GM19193 (cell line): ENCODE measurements around the gene EXOSC2.

ENCODE experiments used
- POLR2A ChIP-seq: IDR thresholded peaks from 4 replicates; pipeline ENCODE4 v1.6.1; 2011; ENCODE audit not compliant: insufficient read depth, insufficient read length; ENCODE audit errors: extremely low read depth

The EXOSC2 gene, protein sequence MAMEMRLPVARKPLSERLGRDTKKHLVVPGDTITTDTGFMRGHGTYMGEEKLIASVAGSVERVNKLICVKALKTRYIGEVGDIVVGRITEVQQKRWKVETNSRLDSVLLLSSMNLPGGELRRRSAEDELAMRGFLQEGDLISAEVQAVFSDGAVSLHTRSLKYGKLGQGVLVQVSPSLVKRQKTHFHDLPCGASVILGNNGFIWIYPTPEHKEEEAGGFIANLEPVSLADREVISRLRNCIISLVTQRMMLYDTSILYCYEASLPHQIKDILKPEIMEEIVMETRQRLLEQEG

DNA sequence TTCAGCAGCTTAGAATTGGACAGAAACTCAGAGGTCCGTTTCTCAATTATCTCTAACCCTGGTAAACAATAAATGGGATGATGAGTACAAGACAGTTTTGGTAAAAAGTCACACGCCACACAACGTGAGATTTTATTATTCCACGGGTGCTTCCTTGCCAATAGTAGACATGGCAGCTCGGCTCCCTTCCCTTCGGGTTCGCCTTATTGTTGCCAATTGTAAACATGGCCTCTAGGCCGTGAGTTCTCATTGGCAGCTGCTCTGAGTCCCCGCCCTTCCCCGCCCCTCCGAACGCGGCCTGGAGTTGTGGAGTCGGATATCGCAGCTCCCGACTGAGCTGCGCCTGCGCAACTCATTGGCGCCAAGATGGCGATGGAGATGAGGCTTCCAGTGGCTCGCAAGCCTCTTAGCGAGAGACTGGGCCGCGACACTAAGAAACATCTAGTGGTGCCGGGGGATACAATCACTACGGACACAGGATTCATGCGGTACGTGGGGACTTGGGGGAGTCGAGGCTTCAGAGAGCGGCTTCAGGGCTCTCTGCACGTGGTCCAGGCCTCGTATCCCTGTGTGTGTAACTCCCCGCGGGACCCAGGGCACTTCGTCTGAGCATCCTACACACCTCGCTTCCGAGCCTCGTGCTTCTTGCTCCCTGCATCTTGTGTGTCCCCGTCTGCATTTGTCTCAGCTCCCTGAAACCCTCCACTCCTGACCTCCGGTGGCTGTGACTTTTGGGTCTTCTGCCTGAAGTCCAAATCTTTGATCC, at the start of gene EXOSC2:
EXOSC2 (plus strand) TSS at position 355 of the 766 bp plus-strand sequence; CDS start at position 367, 12 bp downstream.
- peak; percentile 95 for TF ChIP-seq POLR2A

DNA sequence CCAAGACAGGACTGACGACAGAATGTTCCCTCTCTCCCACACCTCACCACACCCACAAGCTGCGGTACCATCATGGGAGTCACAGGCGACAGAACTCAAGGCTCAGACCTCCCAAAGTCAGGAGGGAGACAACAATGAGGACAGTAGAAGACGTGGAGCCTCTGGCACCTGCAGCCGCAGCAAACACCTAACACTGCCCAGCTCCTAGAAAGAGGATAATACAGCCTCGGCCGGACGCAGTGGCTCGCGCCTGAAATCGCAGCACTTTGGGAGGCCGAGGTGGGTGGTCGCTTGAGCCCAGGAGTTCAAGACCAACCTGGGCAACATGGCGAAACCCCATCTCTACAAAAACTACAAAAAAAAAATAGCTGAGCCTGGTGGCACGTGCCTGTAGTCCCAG, 42.4 kb upstream of the EXOSC2 start:
- TF ChIP-seq POLR2A = no peak

DNA sequence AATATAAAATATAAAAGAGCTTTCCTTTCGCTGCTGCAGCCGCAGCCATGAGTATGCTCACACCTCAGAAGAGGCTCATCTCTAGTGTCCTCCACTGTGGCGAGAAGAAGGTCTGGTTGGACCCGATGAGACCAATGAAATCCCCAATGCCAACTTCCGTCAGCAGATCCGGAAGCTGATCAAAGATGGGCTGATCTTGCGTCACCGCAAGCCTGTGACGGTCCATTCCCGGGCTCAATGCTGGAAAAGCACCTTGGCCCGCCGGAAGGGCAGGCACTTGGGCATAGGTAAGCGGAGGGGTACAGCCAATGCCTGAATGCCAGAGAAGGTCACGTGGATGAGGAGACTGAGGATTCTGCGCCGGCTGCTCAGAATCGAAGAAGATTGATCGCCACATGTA, 41.8 kb upstream of the EXOSC2 start:
- no peak for TF ChIP-seq POLR2A

DNA sequence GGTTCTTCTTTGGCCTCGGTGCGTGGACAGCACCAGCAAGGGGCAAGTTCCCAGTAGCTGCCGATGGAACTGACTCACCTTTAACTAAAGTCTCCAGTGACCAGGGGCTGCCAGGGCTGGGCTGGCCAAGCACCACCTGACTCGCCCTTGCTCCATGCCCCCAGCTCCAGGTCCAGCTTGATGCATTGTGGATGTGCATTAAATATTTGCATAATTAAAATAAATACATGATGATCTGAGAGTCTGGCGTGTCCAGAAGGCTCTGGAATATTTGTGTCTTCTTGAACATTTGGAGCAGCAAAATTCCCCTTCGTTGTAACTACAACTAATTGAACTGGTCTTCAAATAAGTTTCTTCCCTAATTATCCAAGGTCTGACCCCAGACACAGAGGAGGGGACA, 38.7 kb upstream of the EXOSC2 start:
- TF ChIP-seq POLR2A = no peak

DNA sequence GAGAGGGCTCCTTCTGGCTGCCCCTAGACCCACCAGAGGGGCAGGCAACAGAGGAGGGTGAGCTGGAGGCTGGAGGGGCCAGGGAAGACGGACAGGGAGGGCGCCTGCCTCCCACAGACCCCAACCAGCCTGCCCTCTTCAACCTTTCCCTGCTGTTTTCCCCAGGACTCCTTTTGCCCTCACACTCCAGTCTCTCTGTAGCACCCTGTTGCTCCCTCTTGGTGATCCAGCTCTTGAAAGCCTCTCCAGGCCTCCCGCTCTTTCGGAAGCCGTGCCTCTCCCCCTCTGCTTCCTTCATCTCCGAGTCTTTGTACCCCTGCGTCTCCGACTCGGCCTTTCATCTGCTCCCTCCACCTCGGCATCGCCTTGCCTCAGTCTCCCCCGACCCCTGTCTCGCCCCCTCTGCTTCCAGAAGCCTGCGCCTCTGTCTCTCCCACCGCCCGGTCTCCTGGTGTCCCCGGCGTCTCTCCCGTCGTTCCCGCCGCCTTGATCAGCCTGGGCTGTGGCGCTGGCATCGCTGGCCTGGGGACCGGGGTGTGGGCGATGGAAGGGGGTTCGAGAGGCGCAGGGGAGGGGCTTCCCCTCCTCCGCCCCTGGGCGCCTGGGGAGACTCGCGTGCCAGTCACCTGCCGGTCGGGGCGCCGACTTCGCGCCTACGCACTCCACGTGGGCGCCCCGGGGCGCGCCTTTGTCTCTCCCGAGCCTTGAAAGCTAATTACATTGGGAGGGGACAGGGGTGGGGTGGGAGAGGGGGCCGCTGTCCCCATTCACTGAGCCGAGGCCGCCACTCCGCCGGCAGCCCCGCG, 34.5 kb upstream of the EXOSC2 start:
- no peak for TF ChIP-seq POLR2A

DNA sequence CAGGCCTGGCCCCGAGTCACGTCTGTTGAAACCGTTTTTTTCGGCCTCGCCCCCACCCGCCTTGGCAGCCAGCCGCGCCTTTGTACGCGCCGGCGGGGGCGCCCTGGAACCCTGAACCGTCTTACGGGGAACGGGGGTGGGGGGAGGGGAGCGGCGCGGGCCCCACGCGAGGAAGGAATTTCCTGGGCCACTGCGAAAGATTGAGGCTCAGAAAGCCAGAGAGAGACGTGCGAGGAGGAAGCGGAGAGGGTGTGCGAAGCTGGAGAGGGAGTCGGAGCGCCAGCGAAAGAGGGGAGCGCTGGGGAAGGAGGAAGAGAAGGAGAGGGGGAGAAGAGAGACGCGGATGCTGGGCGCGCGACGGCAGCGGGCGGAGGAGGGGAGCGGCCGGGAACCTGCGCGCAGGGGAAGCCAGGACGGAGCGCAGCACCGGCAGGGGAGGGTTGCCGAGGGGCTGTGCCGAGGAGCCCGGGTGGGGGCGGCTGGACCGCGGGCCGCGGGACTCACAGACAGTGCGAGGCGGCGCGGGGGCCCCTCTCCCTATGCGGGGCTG, 33.8 kb upstream of the EXOSC2 start:
- no peak for TF ChIP-seq POLR2A

DNA sequence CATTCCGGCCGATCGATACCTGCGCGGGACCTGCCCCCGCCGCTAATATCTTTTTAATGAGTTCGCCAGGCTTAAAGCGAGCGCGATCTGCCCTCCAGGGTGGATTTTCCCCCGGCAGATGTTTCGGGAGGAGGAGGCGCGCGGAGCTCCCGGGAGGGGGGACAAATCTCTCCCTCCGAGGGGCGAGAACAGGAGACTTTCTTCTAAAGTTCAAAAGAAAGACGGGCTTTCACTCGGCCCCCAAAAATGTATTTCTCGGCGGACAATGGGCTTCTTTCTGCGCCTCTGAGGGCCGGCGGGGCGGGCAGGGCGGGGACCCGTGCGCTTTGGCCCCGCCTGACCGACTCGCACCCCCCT, 33.3 kb upstream of the EXOSC2 start:
- no peak for TF ChIP-seq POLR2A

DNA sequence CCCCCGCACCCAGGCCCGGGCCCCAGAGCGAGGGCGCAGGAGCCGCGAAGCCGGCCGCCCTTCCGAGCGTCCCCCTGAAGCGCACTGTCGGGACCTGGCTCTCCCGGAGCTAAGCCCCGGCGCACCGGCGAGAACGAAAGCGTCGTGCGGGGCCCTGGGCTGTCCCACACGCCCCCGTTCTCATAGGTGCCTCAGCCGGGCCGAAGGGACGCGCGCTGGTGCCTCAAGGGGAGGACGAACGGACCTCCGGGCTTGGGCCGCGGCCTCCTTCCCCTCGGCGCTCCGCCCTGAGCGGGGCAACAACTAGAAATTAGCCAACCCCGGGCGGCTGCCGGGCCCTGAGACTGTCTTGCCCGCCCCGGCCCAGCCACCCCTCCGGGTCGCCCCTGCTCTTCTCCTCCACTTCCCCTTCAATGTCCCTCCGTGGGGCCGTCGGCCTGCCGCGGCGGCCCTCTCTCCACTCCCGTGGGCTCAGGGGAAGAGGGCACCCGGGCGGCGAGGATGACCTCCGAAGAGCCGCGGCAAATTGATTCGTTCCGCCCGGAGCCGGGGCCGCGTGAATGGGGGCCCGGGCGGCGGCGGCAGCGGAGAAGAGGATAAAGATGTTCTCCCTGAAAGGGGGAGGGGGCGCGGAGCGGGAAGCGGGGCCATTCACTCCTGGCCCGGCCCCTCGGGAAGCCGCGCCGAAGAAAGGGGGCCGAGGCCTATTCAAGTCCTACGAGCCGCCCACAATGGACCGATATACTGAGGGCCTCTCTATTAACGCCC, 32.7 kb upstream of the EXOSC2 start:
- TF ChIP-seq POLR2A = no peak

DNA sequence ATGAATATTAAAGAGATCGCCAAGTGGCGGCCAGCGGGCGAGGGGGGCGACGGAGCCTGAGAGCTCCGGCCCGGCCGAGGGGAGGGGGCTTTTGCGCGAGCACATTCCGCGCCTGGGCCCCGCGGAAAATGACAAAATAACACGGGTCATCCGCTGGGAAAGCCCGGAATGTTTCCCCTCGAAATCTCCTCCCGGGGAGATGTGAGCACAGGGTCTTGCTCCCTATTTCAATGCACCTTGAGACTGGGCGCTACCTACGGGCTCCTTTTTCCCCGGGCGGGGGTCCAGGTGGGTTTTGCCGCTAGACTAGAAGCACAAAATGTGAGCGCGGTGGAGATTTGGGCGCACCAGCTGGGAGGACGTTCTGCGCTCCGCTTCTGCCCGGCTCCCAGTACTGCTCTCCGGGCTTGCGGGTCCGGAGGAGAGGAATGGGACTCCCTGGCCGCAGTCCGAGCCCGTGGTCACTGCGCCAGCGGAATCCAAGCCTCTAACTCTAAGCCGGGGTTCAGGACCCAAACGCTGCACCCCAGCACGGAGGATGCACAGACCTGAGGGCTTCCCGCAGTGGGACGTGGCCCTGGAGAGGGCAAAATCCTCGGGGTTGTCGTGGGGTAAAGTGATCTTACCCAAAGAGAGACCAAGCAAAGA, 32.0 kb upstream of the EXOSC2 start:
- TF ChIP-seq POLR2A = no peak

DNA sequence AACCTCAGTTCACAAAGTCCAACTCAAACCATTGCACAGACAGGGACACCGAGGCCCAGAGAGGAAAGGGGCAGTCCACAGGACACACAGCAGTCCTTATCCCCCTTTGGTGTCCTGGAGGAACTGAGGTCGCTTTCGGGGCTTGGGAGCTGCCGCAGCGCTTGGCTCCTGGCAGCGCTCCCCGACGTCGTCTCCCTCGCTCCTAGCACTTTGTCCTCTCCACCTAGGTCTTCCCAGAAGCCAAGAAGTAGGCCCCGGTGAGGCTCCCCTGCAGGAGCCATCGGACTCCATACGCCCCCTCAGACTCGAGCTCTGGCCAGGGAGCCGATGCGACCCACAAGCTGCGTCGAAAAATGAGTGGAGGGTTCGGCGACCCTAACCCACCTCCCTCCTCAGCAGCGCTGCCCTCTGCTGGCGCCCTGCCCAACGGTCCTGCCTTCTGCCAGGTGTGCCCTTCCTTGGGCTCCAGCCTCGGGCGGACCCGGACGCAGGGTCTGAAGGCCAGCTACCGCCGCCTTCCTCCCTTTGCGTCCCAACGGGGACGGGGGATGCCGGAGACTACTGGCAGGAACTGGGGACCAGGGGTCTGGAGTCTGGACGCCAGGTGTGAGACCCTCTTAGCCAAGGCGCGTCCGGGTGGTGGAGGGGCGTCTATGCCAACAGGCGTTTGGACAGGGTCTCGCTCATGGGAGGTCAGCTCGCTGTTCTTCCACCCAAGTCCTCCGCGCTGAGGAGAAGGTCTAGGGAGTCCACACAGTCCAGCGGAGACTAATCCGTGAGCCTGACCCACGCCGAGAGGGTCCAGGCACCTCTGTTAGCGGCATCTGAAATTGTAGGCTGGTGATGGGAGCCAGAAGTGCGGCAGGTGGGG, 31.2 kb upstream of the EXOSC2 start:
- no peak for TF ChIP-seq POLR2A

DNA sequence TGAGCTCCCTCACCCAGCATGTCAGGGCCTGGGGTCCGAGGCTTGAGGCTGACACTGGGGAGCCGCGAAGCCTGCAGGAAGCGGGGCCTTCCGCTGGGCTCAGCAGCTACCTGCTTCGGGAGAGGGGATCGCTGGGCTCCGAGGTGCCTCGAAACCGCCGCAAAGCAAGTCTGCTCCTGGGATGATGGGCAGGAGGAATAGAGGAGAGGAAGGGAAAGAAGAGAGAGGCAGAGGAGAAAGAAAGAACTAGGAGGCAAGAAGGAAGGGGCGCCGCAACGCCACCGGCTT, 30.7 kb upstream of the EXOSC2 start:
- no peak for TF ChIP-seq POLR2A

DNA sequence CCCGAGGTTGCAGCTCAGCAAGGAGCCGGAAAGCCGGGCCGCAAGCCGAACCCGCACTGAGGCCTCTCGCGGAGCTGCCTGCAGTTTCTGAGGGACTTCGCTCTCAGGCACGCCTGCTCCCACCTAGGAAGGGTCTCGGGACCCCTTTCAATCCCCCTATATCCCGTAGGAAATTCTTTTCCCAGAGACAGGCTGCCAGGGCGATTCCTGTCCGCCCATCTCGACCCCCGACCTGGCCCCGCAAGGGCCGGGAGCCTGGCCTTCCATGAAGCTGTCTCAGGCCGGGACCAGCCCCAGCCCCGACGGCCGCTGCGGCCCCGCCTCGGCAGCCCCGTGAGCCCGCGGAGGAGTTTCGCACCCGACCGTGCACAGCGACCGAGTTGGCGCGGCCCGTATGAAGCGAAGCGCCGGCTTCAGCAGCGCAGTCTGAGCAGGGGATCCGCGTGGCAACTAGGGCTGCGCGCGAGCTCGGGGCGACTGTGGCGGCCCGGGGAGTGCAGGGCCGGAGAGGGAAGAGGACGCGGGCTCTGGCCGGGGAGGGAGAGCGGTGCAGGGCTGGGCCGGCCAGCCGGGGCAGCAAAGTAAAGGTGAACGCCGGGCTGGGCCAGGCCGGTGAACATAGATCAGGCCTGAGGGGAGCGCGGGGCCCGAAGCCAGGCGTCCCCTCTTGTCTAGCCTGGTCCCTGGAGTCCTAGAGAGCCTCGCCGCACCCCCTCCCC, 30.2 kb upstream of the EXOSC2 start:
- TF ChIP-seq POLR2A = no peak

DNA sequence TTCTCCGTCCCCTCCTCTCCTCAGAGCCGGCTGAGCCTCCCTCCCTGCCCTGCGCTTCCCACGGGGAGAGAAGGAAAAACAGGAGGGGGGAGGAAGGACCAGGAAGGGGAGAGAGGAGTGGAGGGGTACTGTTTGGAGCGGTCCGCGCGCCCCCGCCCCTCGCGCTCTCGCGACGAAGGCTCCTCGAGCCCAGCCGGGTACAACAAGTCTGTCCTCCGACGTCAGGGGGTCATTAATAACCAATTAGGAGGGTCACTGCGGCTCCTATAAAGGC, 29.7 kb upstream of the EXOSC2 start:
- TF ChIP-seq POLR2A = no peak

DNA sequence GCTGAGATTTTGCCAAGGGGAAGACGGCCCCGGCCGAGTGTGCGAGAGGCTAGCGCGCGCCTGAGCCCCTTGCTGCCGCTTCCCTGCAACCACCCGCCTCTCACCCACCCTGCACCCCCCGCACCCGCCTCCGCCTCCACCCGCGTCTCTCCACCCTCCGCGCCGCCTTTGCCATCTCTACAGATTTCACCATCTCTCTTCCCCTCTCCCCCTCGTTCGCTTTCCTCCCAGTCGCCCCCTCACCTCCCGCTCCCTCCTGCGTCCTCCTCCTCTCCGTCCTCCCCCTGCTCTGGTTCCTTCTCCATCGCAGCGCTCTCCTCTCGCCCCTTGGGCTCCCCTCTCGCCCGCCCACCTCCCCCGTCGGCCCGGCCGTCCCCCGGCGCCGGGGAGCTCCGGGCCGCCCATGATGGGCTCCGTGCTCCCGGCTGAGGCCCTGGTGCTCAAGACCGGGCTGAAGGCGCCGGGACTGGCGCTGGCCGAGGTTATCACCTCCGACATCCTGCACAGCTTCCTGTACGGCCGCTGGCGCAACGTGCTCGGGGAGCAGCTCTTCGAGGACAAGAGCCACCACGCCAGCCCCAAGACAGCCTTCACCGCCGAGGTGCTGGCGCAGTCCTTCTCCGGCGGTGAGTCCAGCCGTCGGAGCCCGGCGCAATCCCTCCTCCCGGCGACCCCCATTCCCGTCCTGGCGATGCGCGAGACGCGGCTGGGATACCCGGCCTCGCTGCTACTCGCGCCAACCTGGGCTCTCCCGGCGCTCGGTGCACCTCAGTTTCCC, 29.1 kb upstream of the EXOSC2 start, which contains the start of gene PRDM12:
PRDM12 (plus strand) TSS at position 344 of the 778 bp plus-strand sequence; CDS start at position 404, 60 bp downstream.
- TF ChIP-seq POLR2A = no peak
